Ectodermal cell (in vitro differentiated cells): ENCODE measurements around the gene LRRC28.

ENCODE experiments used
- H3K27ac ChIP-seq: 2 replicates; pipeline ENCODE4 v1.7.0; 2013; ENCODE audit warnings: mild to moderate bottlenecking, low read depth, low read length; ENCODE audit not compliant: insufficient read depth, poor library complexity, severe bottlenecking
- H3K27me3 ChIP-seq: 2 replicates; pipeline ENCODE4 v1.7.0; 2013; ENCODE audit warnings: mild to moderate bottlenecking, low read length; ENCODE audit not compliant: insufficient read depth, control insufficient read depth, poor library complexity, severe bottlenecking
- H3K36me3 ChIP-seq: one replicate; pipeline ENCODE4 v1.7.0; 2013; ENCODE audit warnings: low read length; ENCODE audit not compliant: control insufficient read depth, insufficient read depth
- H3K4me1 ChIP-seq: one replicate; pipeline ENCODE4 v1.7.0; 2013; ENCODE audit warnings: low read length; ENCODE audit not compliant: control insufficient read depth, insufficient read depth
- H3K4me3 ChIP-seq: 2 replicates; pipeline ENCODE4 v1.7.0; 2013; ENCODE audit warnings: low read depth, low read length, control low read depth; ENCODE audit not compliant: insufficient read depth
- H3K9me3 ChIP-seq: 2 replicates; pipeline ENCODE4 v1.7.0; 2013; ENCODE audit warnings: mild to moderate bottlenecking, low read length, moderate library complexity; ENCODE audit not compliant: control insufficient read depth
- WGBS, 2 experiments: methylation state at CpG; one replicate each; pipeline ENCODE4 v1.1.7; 2013; ENCODE audit warnings: missing lambda C conversion rate in 2 of 2; 5-methylcytosine and 5-hydroxymethylcytosine counted together

Gene LRRC28

GRCh38 chr15:99296386-99296785 is 45.1 kb downstream of the LRRC28 start:
- no peaks in the 10 kb centered on the region for H3K4me1 ChIP-seq
- no peak overlapping the region for H3K27ac ChIP-seq
- no peaks in the 10 kb centered on the region for H3K9me3 ChIP-seq
- no peaks in the 10 kb centered on the region for H3K27me3 ChIP-seq
- H3K36me3 ChIP-seq: peaks cover 4% of the 10 kb centered on the region
- no peak overlapping the region for H3K4me3 ChIP-seq
- 92 to 97% methylated on average over 2 of the region's 2 CpGs for WGBS, 2 experiments

GRCh38 chr15:99303907-99304306 is 52.6 kb downstream of the LRRC28 start:
- no peaks in the 10 kb centered on the region for H3K36me3 ChIP-seq
- H3K4me3 ChIP-seq: no peak overlapping the region
- H3K9me3 ChIP-seq: no peaks in the 10 kb centered on the region
- no peak overlapping the region for H3K27ac ChIP-seq
- H3K4me1 ChIP-seq: peaks cover 6% of the 10 kb centered on the region
- no peaks in the 10 kb centered on the region for H3K27me3 ChIP-seq
- WGBS, 2 experiments: 92 to 93% methylated on average over 3 to 4 of the region's 4 CpGs

GRCh38 chr15:99305761-99306505 is 54.7 kb downstream of the LRRC28 start:
- H3K27ac ChIP-seq: no peak overlapping the region
- no peaks in the 10 kb centered on the region for H3K9me3 ChIP-seq
- WGBS, 2 experiments: 27 to 37% methylated on average over 8 of the region's 8 CpGs
- H3K4me1 ChIP-seq: peaks cover 6% of the 10 kb centered on the region
- H3K27me3 ChIP-seq: no peaks in the 10 kb centered on the region
- H3K36me3 ChIP-seq: no peaks in the 10 kb centered on the region
- H3K4me3 ChIP-seq: no peak overlapping the region

- H3K9me3 ChIP-seq: no peaks in the 10 kb centered on the region
- no peak overlapping the region for H3K4me3 ChIP-seq
- H3K27ac ChIP-seq: no peak overlapping the region
- H3K27me3 ChIP-seq: no peaks in the 10 kb centered on the region
- no peaks in the 10 kb centered on the region for H3K36me3 ChIP-seq
- WGBS, 2 experiments: 63 to 73% methylated on average over 8 of the region's 8 CpGs
- H3K4me1 ChIP-seq: peaks cover 6% of the 10 kb centered on the region
Measured at GRCh38 chr15:99306694-99307338, 55.5 kb downstream of the LRRC28 start.

GRCh38 chr15:99307735-99308134 is 56.5 kb downstream of the LRRC28 start:
- WGBS, 2 experiments: 89 to 93% methylated on average over 5 to 6 of the region's 6 CpGs
- H3K36me3 ChIP-seq: no peaks in the 10 kb centered on the region
- no peaks in the 10 kb centered on the region for H3K27me3 ChIP-seq
- peaks cover 6% of the 10 kb centered on the region for H3K4me1 ChIP-seq
- H3K9me3 ChIP-seq: peaks cover 2% of the 10 kb centered on the region
- no peak overlapping the region for H3K4me3 ChIP-seq
- peak overlapping the region; percentile 31 for H3K27ac ChIP-seq

- no peaks in the 10 kb centered on the region for H3K27me3 ChIP-seq
- H3K4me1 ChIP-seq: peaks cover 6% of the 10 kb centered on the region
- H3K27ac ChIP-seq: no peak overlapping the region
- no peak overlapping the region for H3K4me3 ChIP-seq
- H3K36me3 ChIP-seq: no peaks in the 10 kb centered on the region
- H3K9me3 ChIP-seq: peaks cover 4% of the 10 kb centered on the region
- WGBS, 2 experiments: 97% methylated on average over 5 of the region's 5 CpGs
Measured at GRCh38 chr15:99310745-99311144, 59.5 kb downstream of the LRRC28 start.

- Histone ChIP-seq H3K9me3 (peaks cover 4% of the 10 kb centered on the region), H3K36me3 (no peaks in the 10 kb centered on the region), H3K27me3 (no peaks in the 10 kb centered on the region), H3K4me1 (peaks cover 2% of the 10 kb centered on the region), H3K27ac (no peak overlapping the region), H3K4me3 (no peak overlapping the region)
- WGBS, 2 experiments: 94 to 100% methylated on average over 1 of the region's 2 CpGs
Measured at GRCh38 chr15:99312228-99312627, 60.9 kb downstream of the LRRC28 start.

GRCh38 chr15:99312794-99313193 is 61.5 kb downstream of the LRRC28 start:
- Histone ChIP-seq H3K27me3 (no peaks in the 10 kb centered on the region), H3K36me3 (no peaks in the 10 kb centered on the region), H3K4me3 (no peak overlapping the region), H3K4me1 (no peaks in the 10 kb centered on the region), H3K9me3 (peaks cover 4% of the 10 kb centered on the region), H3K27ac (no peak overlapping the region)
- 69 to 92% methylated on average over 2 of the region's 3 CpGs for WGBS, 2 experiments

GRCh38 chr15:99315636-99316035 is 64.4 kb downstream of the LRRC28 start:
- Histone ChIP-seq H3K4me3 (no peak overlapping the region), H3K4me1 (no peaks in the 10 kb centered on the region), H3K27me3 (no peaks in the 10 kb centered on the region), H3K36me3 (no peaks in the 10 kb centered on the region), H3K27ac (no peak overlapping the region), H3K9me3 (peaks cover 4% of the 10 kb centered on the region)
- WGBS, 2 experiments: 90 to 100% methylated on average over 1 to 2 of the region's 2 CpGs

- H3K4me1 ChIP-seq: no peaks in the 10 kb centered on the region
- H3K9me3 ChIP-seq: no peaks in the 10 kb centered on the region
- H3K4me3 ChIP-seq: no peak overlapping the region
- 89 to 93% methylated on average over 1 of the region's 1 CpG for WGBS, 2 experiments
- H3K27me3 ChIP-seq: no peaks in the 10 kb centered on the region
- H3K27ac ChIP-seq: no peak overlapping the region
- H3K36me3 ChIP-seq: no peaks in the 10 kb centered on the region
Measured at GRCh38 chr15:99320374-99321215, 69.3 kb downstream of the LRRC28 start.
